K562 (cell line): Measurements from ENCODE around the gene PPFIBP2. TPM values are rescaled to one million over a fixed set of nuclear protein-coding genes. Genes with fewer than 3 reads are reported as not detected.
A peak's percentile ranks its signal among the peaks of the same experiment; 100 is the strongest.

Source experiments
- BHLHE40 ChIP-seq: IDR thresholded peaks from 2 replicates; pipeline ENCODE4 v1.6.1; 2011; ENCODE audit warnings: low read length, improper control_type of control experiment
- E2F3 ChIP-seq: fragments of 250-450 bp; sonication (Bioruptor Pico); IDR thresholded peaks from 2 replicates; pipeline ENCODE4 v1.4.0; 2020; ENCODE audit warnings: mild to moderate bottlenecking
- ELF1 ChIP-seq: fragments of 200-800 bp; sonication (Bioruptor generic); IDR thresholded peaks from 2 replicates; pipeline ENCODE4 v1.6.1; 2016; ENCODE audit warnings: missing genetic modification characterization, missing compliant biosample characterization
- ELF4 ChIP-seq: fragments of 450-650 bp; formaldehyde crosslinking; IDR thresholded peaks from 2 replicates; pipeline ENCODE4 v1.4.0; 2022; ENCODE audit warnings: missing genetic modification characterization
- MAZ ChIP-seq, 2 experiments: fragments of 450-650 bp in 1 of 2; sonication (generic) in 1 of 2; formaldehyde crosslinking; IDR thresholded peaks in 1 of 2; conservative IDR thresholded peaks in 1 of 2; 2 replicates each; pipeline versions ENCODE4 v1.4.0 to v1.5.0; 2020; ENCODE audit warnings: mild to moderate bottlenecking in 1 of 2, missing genetic modification reagents in 1 of 2
- MECOM ChIP-seq: fragments of 250-450 bp; sonication (Bioruptor Pico); IDR thresholded peaks from 2 replicates; pipeline ENCODE4 v1.8.0; 2022; ENCODE audit warnings: inconsistent platforms
- MXI1 ChIP-seq: IDR thresholded peaks from 2 replicates; pipeline ENCODE4 v1.6.1; 2011; ENCODE audit warnings: low read depth, mild to moderate bottlenecking, improper control_type of control experiment, low read length
- POU5F1 ChIP-seq: fragments of 150-350 bp; IDR thresholded peaks from 2 replicates; pipeline ENCODE4 v1.6.1; 2014; ENCODE audit warnings: borderline replicate concordance, low read length, low read depth, mild to moderate bottlenecking; ENCODE audit not compliant: partially characterized antibody
- SREBF1 ChIP-seq: fragments of 150-350 bp; IDR thresholded peaks from 2 replicates; pipeline ENCODE4 v1.6.1; 2014; ENCODE audit warnings: antibody characterized with exemption, low read depth, low read length, borderline replicate concordance
- polyA plus RNA-seq, 8 experiments: library from polyadenylated mRNA; depleted of rRNA in 4 of 8; stranded (reverse) in 5 of 8; unstranded in 3 of 8; fragments of >200 nt; fragmentation: Nextera tagmentation in 2 of 8; fragmentation: Illumina TruSeq in 1 of 8; extraction: Ambion mirVana in 2 of 8; extraction: Trizol in 1 of 8; gene quantifications; 2 replicates each; pipeline versions ENCODE4 v1.2.1 to v1.2.3, GENCODE V29; 2011 to 2014; ENCODE audit warnings: inconsistent platforms in 1 of 8, missing spikeins in 1 of 8
- total RNA-seq, 7 experiments: library from RNA; depleted of rRNA in 6 of 7; stranded (reverse); fragments of >200 nt in 6 of 7; fragmentation: Illumina TruSeq in 2 of 7; extraction: Trizol in 2 of 7; gene quantifications; 2 replicates each; pipeline versions ENCODE4 v1.2.1 to v1.2.3, GENCODE V29; 2011 to 2021; ENCODE audit warnings: low replicate concordance in 1 of 7
- TF ChIP-seq, protein P1 (sequence below): sonication (generic); formaldehyde crosslinking; IDR thresholded peaks from 2 replicates; pipeline ENCODE4 v1.5.0; 2020; ENCODE audit warnings: missing genetic modification reagents
- TF ChIP-seq, protein P2 (sequence below): fragments of 450-650 bp; formaldehyde crosslinking; IDR thresholded peaks from 2 replicates; pipeline ENCODE4 v1.4.0; 2020; ENCODE audit warnings: mild to moderate bottlenecking, mixed read lengths
- TF ChIP-seq, protein P3 (sequence below), 2 experiments: fragments of 450-650 bp; IDR thresholded peaks; 2 replicates each; pipeline ENCODE4 v1.6.1; 2018; ENCODE audit warnings: mild to moderate bottlenecking in 2 of 2, low read depth in 1 of 2; ENCODE audit not compliant: partially characterized antibody in 2 of 2
- TF ChIP-seq, protein P4 (sequence below): sonication (generic); formaldehyde crosslinking; IDR thresholded peaks from 2 replicates; pipeline ENCODE4 v1.8.0; 2023; ENCODE audit warnings: missing genetic modification reagents, mild to moderate bottlenecking, borderline replicate concordance

Gene PPFIBP2
- total and polyA plus RNA-seq, 9 of the 15 experiments (the other 6 are each of a cell fraction or from before 2014, with no cell fraction given) = 0.18 to 3.4 (median 1.2) TPM

DNA sequence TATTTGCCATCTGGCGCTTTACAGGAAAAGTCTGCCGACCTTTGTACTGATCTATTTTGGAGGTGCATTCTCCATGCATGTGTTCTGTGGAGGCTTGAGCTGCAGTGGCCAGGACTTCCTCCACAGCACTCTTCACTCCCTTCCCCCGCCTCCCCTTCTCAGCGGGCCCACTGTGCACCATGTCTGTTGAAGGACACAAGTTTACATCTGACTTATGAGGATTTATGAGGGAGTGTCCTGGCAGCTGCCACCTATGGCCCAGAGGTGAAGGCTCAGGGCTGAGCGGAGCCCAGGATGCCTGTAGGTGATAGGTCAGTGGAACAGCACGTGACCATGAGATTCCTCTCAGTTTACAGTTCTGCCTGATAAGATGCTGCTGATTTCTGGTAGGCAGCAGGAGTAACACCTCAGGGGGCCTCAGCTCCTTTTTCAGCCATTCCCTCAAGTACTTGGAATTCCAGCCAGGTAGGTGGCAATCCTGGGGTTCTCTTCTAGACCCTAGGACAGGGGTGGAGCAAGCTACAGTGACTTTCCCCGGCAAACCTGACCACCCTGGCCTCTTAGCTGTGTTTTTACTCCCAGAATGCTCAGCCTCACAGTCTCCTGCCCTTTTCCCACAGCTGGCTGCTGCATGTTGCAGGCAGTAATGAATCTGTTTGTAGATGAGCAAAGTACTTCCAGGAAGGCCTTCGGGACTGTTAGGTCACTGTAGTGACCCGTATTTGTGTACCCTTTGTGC lies 59.9 kb downstream of the PPFIBP2 start (continued):
- TF ChIP-seq, protein P1, sequence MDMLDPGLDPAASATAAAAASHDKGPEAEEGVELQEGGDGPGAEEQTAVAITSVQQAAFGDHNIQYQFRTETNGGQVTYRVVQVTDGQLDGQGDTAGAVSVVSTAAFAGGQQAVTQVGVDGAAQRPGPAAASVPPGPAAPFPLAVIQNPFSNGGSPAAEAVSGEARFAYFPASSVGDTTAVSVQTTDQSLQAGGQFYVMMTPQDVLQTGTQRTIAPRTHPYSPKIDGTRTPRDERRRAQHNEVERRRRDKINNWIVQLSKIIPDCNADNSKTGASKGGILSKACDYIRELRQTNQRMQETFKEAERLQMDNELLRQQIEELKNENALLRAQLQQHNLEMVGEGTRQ (CRISPR knock-in tag) = peak; percentile 87
- TF ChIP-seq MXI1 = no peak
- TF ChIP-seq, protein P2, sequence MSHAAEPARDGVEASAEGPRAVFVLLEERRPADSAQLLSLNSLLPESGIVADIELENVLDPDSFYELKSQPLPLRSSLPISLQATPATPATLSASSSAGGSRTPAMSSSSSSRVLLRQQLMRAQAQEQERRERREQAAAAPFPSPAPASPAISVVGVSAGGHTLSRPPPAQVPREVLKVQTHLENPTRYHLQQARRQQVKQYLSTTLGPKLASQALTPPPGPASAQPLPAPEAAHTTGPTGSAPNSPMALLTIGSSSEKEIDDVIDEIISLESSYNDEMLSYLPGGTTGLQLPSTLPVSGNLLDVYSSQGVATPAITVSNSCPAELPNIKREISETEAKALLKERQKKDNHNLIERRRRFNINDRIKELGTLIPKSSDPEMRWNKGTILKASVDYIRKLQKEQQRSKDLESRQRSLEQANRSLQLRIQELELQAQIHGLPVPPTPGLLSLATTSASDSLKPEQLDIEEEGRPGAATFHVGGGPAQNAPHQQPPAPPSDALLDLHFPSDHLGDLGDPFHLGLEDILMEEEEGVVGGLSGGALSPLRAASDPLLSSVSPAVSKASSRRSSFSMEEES (CRISPR knock-in tag) = peak; percentile 84
- TF ChIP-seq MECOM (CRISPR knock-in tag) = no peak
- TF ChIP-seq, protein P3, sequence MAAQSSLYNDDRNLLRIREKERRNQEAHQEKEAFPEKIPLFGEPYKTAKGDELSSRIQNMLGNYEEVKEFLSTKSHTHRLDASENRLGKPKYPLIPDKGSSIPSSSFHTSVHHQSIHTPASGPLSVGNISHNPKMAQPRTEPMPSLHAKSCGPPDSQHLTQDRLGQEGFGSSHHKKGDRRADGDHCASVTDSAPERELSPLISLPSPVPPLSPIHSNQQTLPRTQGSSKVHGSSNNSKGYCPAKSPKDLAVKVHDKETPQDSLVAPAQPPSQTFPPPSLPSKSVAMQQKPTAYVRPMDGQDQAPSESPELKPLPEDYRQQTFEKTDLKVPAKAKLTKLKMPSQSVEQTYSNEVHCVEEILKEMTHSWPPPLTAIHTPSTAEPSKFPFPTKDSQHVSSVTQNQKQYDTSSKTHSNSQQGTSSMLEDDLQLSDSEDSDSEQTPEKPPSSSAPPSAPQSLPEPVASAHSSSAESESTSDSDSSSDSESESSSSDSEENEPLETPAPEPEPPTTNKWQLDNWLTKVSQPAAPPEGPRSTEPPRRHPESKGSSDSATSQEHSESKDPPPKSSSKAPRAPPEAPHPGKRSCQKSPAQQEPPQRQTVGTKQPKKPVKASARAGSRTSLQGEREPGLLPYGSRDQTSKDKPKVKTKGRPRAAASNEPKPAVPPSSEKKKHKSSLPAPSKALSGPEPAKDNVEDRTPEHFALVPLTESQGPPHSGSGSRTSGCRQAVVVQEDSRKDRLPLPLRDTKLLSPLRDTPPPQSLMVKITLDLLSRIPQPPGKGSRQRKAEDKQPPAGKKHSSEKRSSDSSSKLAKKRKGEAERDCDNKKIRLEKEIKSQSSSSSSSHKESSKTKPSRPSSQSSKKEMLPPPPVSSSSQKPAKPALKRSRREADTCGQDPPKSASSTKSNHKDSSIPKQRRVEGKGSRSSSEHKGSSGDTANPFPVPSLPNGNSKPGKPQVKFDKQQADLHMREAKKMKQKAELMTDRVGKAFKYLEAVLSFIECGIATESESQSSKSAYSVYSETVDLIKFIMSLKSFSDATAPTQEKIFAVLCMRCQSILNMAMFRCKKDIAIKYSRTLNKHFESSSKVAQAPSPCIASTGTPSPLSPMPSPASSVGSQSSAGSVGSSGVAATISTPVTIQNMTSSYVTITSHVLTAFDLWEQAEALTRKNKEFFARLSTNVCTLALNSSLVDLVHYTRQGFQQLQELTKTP (IDR thresholded peaks at IDR 0.05; ENCODE audit: low read depth in 1 of 2, partially characterized antibody in 2 of 2) = no peak
- TF ChIP-seq POU5F1 = no peak
- no peak for TF ChIP-seq ELF1 (tag)
- no peak for TF ChIP-seq MAZ (CRISPR knock-in tag; conservative IDR thresholded peaks at IDR 0.05 in 1 of 2, IDR thresholded peaks at IDR 0.05 in 1 of 2)
- TF ChIP-seq SREBF1 = no peak
- TF ChIP-seq, protein P4, sequence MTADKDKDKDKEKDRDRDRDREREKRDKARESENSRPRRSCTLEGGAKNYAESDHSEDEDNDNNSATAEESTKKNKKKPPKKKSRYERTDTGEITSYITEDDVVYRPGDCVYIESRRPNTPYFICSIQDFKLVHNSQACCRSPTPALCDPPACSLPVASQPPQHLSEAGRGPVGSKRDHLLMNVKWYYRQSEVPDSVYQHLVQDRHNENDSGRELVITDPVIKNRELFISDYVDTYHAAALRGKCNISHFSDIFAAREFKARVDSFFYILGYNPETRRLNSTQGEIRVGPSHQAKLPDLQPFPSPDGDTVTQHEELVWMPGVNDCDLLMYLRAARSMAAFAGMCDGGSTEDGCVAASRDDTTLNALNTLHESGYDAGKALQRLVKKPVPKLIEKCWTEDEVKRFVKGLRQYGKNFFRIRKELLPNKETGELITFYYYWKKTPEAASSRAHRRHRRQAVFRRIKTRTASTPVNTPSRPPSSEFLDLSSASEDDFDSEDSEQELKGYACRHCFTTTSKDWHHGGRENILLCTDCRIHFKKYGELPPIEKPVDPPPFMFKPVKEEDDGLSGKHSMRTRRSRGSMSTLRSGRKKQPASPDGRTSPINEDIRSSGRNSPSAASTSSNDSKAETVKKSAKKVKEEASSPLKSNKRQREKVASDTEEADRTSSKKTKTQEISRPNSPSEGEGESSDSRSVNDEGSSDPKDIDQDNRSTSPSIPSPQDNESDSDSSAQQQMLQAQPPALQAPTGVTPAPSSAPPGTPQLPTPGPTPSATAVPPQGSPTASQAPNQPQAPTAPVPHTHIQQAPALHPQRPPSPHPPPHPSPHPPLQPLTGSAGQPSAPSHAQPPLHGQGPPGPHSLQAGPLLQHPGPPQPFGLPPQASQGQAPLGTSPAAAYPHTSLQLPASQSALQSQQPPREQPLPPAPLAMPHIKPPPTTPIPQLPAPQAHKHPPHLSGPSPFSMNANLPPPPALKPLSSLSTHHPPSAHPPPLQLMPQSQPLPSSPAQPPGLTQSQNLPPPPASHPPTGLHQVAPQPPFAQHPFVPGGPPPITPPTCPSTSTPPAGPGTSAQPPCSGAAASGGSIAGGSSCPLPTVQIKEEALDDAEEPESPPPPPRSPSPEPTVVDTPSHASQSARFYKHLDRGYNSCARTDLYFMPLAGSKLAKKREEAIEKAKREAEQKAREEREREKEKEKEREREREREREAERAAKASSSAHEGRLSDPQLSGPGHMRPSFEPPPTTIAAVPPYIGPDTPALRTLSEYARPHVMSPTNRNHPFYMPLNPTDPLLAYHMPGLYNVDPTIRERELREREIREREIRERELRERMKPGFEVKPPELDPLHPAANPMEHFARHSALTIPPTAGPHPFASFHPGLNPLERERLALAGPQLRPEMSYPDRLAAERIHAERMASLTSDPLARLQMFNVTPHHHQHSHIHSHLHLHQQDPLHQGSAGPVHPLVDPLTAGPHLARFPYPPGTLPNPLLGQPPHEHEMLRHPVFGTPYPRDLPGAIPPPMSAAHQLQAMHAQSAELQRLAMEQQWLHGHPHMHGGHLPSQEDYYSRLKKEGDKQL (CRISPR knock-in tag) = no peak
- no peak for TF ChIP-seq E2F3
- TF ChIP-seq BHLHE40 = peak; percentile 51
- TF ChIP-seq ELF4 (CRISPR knock-in tag) = no peak
